Natural killer cell (primary cell): Measurements from ENCODE around the gene PRKCB. TPM values are rescaled to one million over a fixed set of nuclear protein-coding genes. Genes with fewer than 3 reads are reported as not detected.
A peak's percentile ranks its signal among the peaks of the same experiment; 100 is the strongest.

Experiments used
- ATAC-seq, 3 donors: fragments of 150-1000 bp in 2 of 3; fragments of 200-7000 bp in 1 of 3; cut with Tn5 transposase; 1 replicate in 1 of 3; 2 replicates in 2 of 3; pipeline ENCODE4 v1.10.0; 2021; ENCODE audit warnings: mild to moderate bottlenecking in 2 of 3, moderate library complexity in 2 of 3
- DNase-seq, 2 donors: peaks; one replicate each; pipeline versions ENCODE4 v3.0.0 to v3.0.0-alpha.2; 2013 to 2021; ENCODE audit warnings: mixed read lengths in 1 of 2
- H3K27ac ChIP-seq: one replicate; pipeline ENCODE4 v1.5.1; 2013; ENCODE audit warnings: mild to moderate bottlenecking, low read length
- H3K27me3 ChIP-seq: one replicate; pipeline ENCODE4 v1.6.1; 2013; ENCODE audit warnings: low read length; ENCODE audit not compliant: control insufficient read depth, insufficient read depth
- H3K36me3 ChIP-seq: one replicate; pipeline ENCODE4 v1.6.1; 2013; ENCODE audit warnings: low read length; ENCODE audit not compliant: control insufficient read depth, insufficient read depth
- H3K4me1 ChIP-seq: one replicate; pipeline ENCODE4 v1.6.1; 2013; ENCODE audit warnings: low read length; ENCODE audit not compliant: control insufficient read depth, insufficient read depth
- H3K4me3 ChIP-seq: one replicate; pipeline ENCODE4 v1.5.1; 2013; ENCODE audit warnings: low read length
- H3K9me3 ChIP-seq: one replicate; pipeline ENCODE4 v1.6.1; 2013; ENCODE audit warnings: low read length; ENCODE audit not compliant: control insufficient read depth, insufficient read depth
- H3K27ac Mint-ChIP-seq, 2 donors: one replicate each; pipeline ENCODE4 v1.8.0; 2022; ENCODE audit warnings: mild to moderate bottlenecking in 2 of 2, mixed read lengths in 2 of 2, moderate library complexity in 1 of 2
- H3K27me3 Mint-ChIP-seq, 2 donors: one replicate each; pipeline ENCODE4 v1.8.0; 2022; ENCODE audit warnings: low read depth in 2 of 2, mixed read lengths in 2 of 2
- H3K36me3 Mint-ChIP-seq: one replicate; pipeline ENCODE4 v1.8.0; 2022; ENCODE audit warnings: mixed read lengths
- H3K4me1 Mint-ChIP-seq, 2 donors: one replicate each; pipeline ENCODE4 v1.8.0; 2022; ENCODE audit warnings: mixed read lengths in 2 of 2
- H3K4me3 Mint-ChIP-seq: one replicate; pipeline ENCODE4 v1.8.0; 2022; ENCODE audit warnings: mild to moderate bottlenecking, moderate library complexity, mixed read lengths
- H3K9me3 Mint-ChIP-seq, 2 donors: one replicate each; pipeline ENCODE4 v1.8.0; 2022; ENCODE audit warnings: mixed read lengths in 2 of 2
- WGBS: methylation state at CpG from one replicate; pipeline ENCODE4 v1.1.7; 2013; ENCODE audit warnings: missing lambda C conversion rate; ENCODE audit not compliant: insufficient coverage; 5-methylcytosine and 5-hydroxymethylcytosine counted together
- intact Hi-C: fragments of 100-400 bp; cut with micrococcal nuclease; formaldehyde crosslinking; loops from one replicate; pipeline ENCODE4 v1.14.2; 2022
- total RNA-seq, 4 donors: library from RNA; stranded (reverse); fragments of 120-200 nt in 1 of 4; gene quantifications; one replicate each; pipeline versions ENCODE4 v1.2.3 to v1.2.4, GENCODE V29; 2013 to 2022
- TF ChIP-seq, protein P1 (sequence below): fragments of 200-600 bp; IDR thresholded peaks from one replicate; pipeline ENCODE4 v1.8.0; 2022; ENCODE audit warnings: antibody characterized with exemption

PRKCB gene
- total RNA-seq, 3 donors from 2014 or later (not counting 1 experiment from before 2014, with no cell fraction given): 182 to 222 (median 183) TPM

DNA sequence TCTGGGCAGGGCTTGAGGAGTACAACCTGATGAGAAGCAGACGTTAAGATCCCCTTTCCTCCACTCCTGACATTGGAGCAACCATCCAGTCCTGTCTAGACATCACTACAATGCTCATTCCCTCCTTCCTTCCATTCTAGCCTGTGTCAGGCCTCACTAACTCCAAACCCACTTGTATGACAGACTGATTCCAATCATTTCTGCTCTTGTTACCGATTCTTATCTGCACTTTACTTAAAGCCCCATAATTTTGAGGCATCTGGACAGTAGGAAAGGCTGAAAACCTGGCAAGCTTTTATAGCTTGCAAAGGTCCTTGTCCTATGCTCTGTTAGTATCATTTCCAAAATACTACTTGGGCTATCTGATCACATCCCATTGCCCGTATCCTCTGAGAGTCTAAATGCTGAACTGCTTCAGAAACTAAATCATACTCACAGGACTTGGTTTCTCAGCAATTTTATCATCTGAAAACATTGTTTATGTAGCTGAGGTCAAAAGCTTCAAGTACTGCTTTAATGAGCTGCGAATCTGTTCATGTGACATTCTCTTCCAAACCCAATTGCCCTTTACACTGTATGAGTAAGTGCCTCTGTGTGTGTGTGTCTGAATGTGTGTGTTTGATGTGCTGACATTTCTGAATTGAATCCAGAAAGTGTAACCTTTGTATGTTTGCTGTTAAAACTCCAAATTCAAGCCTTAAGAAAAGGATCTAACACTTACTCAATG, 363.2 kb downstream of the PRKCB start:
- WGBS: 99% methylated on average over 3 of the region's 4 CpGs
- H3K36me3 Mint-ChIP-seq: peaks cover 10% of the 10 kb centered on the region
- no peaks in the 10 kb centered on the region for H3K27me3 Mint-ChIP-seq

DNA sequence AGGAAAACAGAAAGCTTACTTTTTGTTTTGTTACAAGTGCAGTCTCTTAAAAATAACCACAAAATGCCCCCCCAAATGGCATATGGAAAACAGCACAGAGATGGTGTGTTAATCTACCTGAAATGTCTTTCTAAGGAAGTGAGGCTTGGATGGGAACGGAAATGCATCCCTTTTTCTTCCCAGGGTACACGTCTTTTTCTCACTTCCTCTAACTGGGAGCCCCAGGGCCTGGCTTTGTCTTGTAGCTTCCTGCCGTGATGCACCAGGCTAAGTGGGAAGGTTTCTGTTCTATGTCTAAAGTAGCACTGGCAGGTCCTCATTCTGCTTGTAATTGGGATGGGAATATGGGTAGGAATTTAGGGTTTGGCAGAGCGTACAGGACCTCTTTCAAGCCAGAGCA, 367.9 kb downstream of the PRKCB start:
- Mint-ChIP-seq H3K27me3 (no peaks in the 10 kb centered on the region), H3K27ac (no peak overlapping the region), H3K4me1 (peaks cover 6 to 9% of the 10 kb centered on the region in 2 donors), H3K36me3 (peaks cover 10% of the 10 kb centered on the region), H3K9me3 (no peaks in the 10 kb centered on the region), H3K4me3 (no peak overlapping the region)
- TF ChIP-seq, protein P1, sequence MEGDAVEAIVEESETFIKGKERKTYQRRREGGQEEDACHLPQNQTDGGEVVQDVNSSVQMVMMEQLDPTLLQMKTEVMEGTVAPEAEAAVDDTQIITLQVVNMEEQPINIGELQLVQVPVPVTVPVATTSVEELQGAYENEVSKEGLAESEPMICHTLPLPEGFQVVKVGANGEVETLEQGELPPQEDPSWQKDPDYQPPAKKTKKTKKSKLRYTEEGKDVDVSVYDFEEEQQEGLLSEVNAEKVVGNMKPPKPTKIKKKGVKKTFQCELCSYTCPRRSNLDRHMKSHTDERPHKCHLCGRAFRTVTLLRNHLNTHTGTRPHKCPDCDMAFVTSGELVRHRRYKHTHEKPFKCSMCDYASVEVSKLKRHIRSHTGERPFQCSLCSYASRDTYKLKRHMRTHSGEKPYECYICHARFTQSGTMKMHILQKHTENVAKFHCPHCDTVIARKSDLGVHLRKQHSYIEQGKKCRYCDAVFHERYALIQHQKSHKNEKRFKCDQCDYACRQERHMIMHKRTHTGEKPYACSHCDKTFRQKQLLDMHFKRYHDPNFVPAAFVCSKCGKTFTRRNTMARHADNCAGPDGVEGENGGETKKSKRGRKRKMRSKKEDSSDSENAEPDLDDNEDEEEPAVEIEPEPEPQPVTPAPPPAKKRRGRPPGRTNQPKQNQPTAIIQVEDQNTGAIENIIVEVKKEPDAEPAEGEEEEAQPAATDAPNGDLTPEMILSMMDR: no peak
- no peaks in the 10 kb centered on the region for H3K9me3 ChIP-seq
- no peak for ATAC-seq
- WGBS: 100% methylated on average over 3 of the region's 4 CpGs
- no peak for DNase-seq
- no peaks in the 10 kb centered on the region for H3K4me1 ChIP-seq
- H3K27ac ChIP-seq: no peak overlapping the region
- H3K4me3 ChIP-seq: no peak overlapping the region
- peaks cover 71% of the 10 kb centered on the region for H3K36me3 ChIP-seq
- intact Hi-C loops: no loop called here
- no peaks in the 10 kb centered on the region for H3K27me3 ChIP-seq

More for the DNA sequence above, 363.2 kb downstream of the PRKCB start:
- no peak overlapping the region for H3K4me3 ChIP-seq
- H3K36me3 ChIP-seq: peaks cover 64% of the 10 kb centered on the region
- H3K27ac Mint-ChIP-seq: peak overlapping the region in 1 of 2 donors; percentile 33
- TF ChIP-seq, protein P1: no peak
- intact Hi-C loops: no loop called here
- DNase-seq: no peak
- H3K4me3 Mint-ChIP-seq: no peak overlapping the region
- H3K9me3 ChIP-seq: no peaks in the 10 kb centered on the region
- peaks cover 20 to 30% of the 10 kb centered on the region in 2 donors for H3K4me1 Mint-ChIP-seq
- H3K4me1 ChIP-seq: no peaks in the 10 kb centered on the region
- H3K9me3 Mint-ChIP-seq: no peaks in the 10 kb centered on the region
- no peaks in the 10 kb centered on the region for H3K27me3 ChIP-seq
- no peak overlapping the region for H3K27ac ChIP-seq
- no peak for ATAC-seq

DNA sequence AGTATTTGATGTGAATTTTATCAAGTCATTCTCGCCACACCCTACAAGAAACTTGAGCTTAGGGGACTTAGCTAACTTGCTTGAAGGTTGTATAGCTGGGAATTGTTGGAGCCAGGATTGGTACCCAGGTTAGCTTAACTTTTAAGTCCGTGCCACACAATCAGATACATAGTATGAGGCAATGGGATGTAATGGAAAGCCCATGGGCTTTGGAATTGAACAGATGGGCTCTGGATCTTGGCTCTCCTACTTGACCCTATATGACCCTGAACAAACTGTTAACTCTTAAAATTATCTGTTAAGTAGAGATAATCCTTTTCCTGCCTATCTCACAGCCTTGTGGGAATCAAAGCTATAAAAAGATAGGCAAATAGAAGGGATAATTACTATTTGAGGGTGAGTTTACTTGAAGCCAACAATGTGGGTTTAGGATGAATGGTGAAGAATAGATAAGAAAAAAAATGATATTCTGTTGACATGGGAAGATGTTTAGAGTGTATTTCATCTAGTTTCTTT, 368.4 kb downstream of the PRKCB start:
- no peaks in the 10 kb centered on the region for H3K27me3 Mint-ChIP-seq
- H3K9me3 Mint-ChIP-seq: no peaks in the 10 kb centered on the region
- ATAC-seq (no peak), DNase-seq (no peak)
- H3K27me3 ChIP-seq: no peaks in the 10 kb centered on the region
- H3K27ac Mint-ChIP-seq: peak overlapping the region in 1 of 2 donors; percentile 39
- peaks cover 71% of the 10 kb centered on the region for H3K36me3 ChIP-seq
- H3K4me3 Mint-ChIP-seq: no peak overlapping the region
- intact Hi-C loops: no loop called here
- TF ChIP-seq, protein P1: no peak
- H3K9me3 ChIP-seq: no peaks in the 10 kb centered on the region
- peaks cover 10% of the 10 kb centered on the region for H3K36me3 Mint-ChIP-seq
- no peaks in the 10 kb centered on the region for H3K4me1 ChIP-seq
- peaks cover 6 to 9% of the 10 kb centered on the region in 2 donors for H3K4me1 Mint-ChIP-seq
- no peak overlapping the region for H3K4me3 ChIP-seq
- 100% methylated on average over 2 of the region's 2 CpGs for WGBS
- no peak overlapping the region for H3K27ac ChIP-seq
